ENCODE results near the gene SLC35A4.
"Not testable (repeated sequence)": the region's sequence is repeated elsewhere in the genome, so short reads cannot be mapped to it uniquely, and the experiment has no call there.

The SLC35A4 gene

GRCh38 chr5:140558542-140558941 lies 6.1 kb upstream of the SLC35A4 start:
- DNase-seq: no peak

GRCh38 chr5:140560227-140560626 lies 4.4 kb upstream of the SLC35A4 start:
- no peak for DNase-seq

- no peak for DNase-seq
These were observed 2.7 kb upstream of the SLC35A4 start for GRCh38 chr5:140561753-140562523.

GRCh38 chr5:140563596-140563995 lies 1.0 kb upstream of the SLC35A4 start:
- DNase-seq: no peak

GRCh38 chr5:140565024-140565779 lies 574 bp downstream of the SLC35A4 start:
- no peak for DNase-seq

GRCh38 chr5:140565780-140566095 lies 1.1 kb downstream of the SLC35A4 start:
- no peak for DNase-seq

- no peak for DNase-seq
These were observed 2.0 kb downstream of the SLC35A4 start for GRCh38 chr5:140566665-140567064.

- DNase-seq: no peak
These were observed 2.6 kb downstream of the SLC35A4 start for GRCh38 chr5:140567136-140567818.

GRCh38 chr5:140567871-140568270 lies 3.2 kb downstream of the SLC35A4 start:
- no peak for DNase-seq

GRCh38 chr5:140568443-140569063 lies 3.9 kb downstream of the SLC35A4 start:
- DNase-seq: no peak

GRCh38 chr5:140569197-140569596 lies 4.6 kb downstream of the SLC35A4 start:
- DNase-seq: no peak

- no peak for DNase-seq
These were observed 5.4 kb downstream of the SLC35A4 start for GRCh38 chr5:140570058-140570457.

- no peak for DNase-seq
These were observed 5.9 kb downstream of the SLC35A4 start for GRCh38 chr5:140570488-140570887.

- no peak for DNase-seq
These were observed 6.5 kb downstream of the SLC35A4 start for GRCh38 chr5:140571105-140571504.

- no peak for DNase-seq
These were observed 9.1 kb downstream of the SLC35A4 start for GRCh38 chr5:140573683-140574082.

GRCh38 chr5:140574165-140574564 lies 9.5 kb downstream of the SLC35A4 start:
- no peak for DNase-seq

GRCh38 chr5:140575309-140575708 lies 10.7 kb downstream of the SLC35A4 start:
- DNase-seq: no peak

- DNase-seq: no peak
These were observed 12.2 kb downstream of the SLC35A4 start for GRCh38 chr5:140576776-140577201.

- DNase-seq: not testable (repeated sequence)
These were observed 14.6 kb downstream of the SLC35A4 start for GRCh38 chr5:140579188-140579747.

- DNase-seq: no peak
These were observed 22.9 kb downstream of the SLC35A4 start for GRCh38 chr5:140587495-140587894.

- no peak for DNase-seq
These were observed 23.9 kb downstream of the SLC35A4 start for GRCh38 chr5:140588311-140589070.

GRCh38 chr5:140590861-140591260 lies 26.2 kb downstream of the SLC35A4 start:
- DNase-seq: no peak
